Endothelial cell (in vitro differentiated cells): ENCODE measurements around the gene RHOH. TPM values are rescaled to one million over a fixed set of nuclear protein-coding genes. Genes with fewer than 3 reads are reported as not detected.
A peak's percentile ranks its signal among the peaks of the same experiment; 100 is the strongest.

Experiments used
- DNase-seq: peaks from one replicate; pipeline ENCODE4 v3.0.0; 2021; ENCODE audit warnings: low spot score
- H3K27ac Mint-ChIP-seq: one replicate; pipeline ENCODE4 v1.8.0; 2021; ENCODE audit warnings: mixed read lengths, inconsistent platforms; ENCODE audit not compliant: unreplicated experiment
- H3K27me3 Mint-ChIP-seq: one replicate; pipeline ENCODE4 v1.8.0; 2021; ENCODE audit warnings: mild to moderate bottlenecking, moderate library complexity, mixed read lengths, inconsistent platforms; ENCODE audit not compliant: unreplicated experiment
- H3K36me3 Mint-ChIP-seq: one replicate; pipeline ENCODE4 v1.8.0; 2021; ENCODE audit warnings: mild to moderate bottlenecking, low read depth, mixed read lengths, inconsistent platforms; ENCODE audit not compliant: unreplicated experiment
- H3K4me1 Mint-ChIP-seq: one replicate; pipeline ENCODE4 v1.8.0; 2021; ENCODE audit warnings: mild to moderate bottlenecking, mixed read lengths, inconsistent platforms; ENCODE audit not compliant: unreplicated experiment
- H3K4me3 Mint-ChIP-seq: one replicate; pipeline ENCODE4 v1.8.0; 2021; ENCODE audit warnings: mild to moderate bottlenecking, mixed read lengths, inconsistent platforms; ENCODE audit not compliant: unreplicated experiment
- H3K9me3 Mint-ChIP-seq: one replicate; pipeline ENCODE4 v1.8.0; 2021; ENCODE audit warnings: mixed read lengths, inconsistent platforms; ENCODE audit not compliant: unreplicated experiment
- total RNA-seq: library from RNA; stranded (reverse); fragmentation: NEBNext Ultra II Directional; extraction: Animal tissue kit (Norgen Biotek cat#: 25700); gene quantifications from one replicate; pipeline ENCODE4 v1.2.1, GENCODE V29; 2021; ENCODE audit not compliant: unreplicated experiment
- TF ChIP-seq, protein P1 (sequence below): fragments of 200-600 bp; sonication (generic); IDR thresholded peaks from one replicate; pipeline ENCODE4 v1.5.0; 2021; ENCODE audit warnings: antibody characterized with exemption; ENCODE audit not compliant: unreplicated experiment

Gene RHOH
- total RNA-seq, 1 donor from 2014 or later: 20.4 TPM

DNA sequence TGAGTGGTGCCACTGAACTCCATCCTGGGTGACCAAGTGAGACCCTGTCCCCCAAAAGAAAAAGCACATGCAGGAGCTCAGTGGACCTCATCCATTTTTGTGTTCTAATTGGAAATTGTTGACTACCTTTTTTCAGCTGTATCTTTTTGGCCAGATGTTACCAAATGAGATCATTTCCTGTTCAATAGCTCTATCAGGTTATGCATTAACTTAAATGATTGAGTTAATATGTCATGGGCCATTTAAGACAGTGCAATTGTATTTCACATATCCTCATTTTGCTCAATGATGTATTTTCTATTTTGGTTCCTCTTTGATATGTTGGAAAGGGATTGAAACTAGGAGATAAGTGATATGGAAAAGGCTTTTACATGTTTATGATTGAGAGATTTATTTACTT is 26.2 kb upstream of the RHOH start:
- H3K9me3 Mint-ChIP-seq: no peaks in the 10 kb centered on the region
- H3K27me3 Mint-ChIP-seq: peaks cover 3% of the 10 kb centered on the region
- DNase-seq: no peak
- TF ChIP-seq, protein P1, sequence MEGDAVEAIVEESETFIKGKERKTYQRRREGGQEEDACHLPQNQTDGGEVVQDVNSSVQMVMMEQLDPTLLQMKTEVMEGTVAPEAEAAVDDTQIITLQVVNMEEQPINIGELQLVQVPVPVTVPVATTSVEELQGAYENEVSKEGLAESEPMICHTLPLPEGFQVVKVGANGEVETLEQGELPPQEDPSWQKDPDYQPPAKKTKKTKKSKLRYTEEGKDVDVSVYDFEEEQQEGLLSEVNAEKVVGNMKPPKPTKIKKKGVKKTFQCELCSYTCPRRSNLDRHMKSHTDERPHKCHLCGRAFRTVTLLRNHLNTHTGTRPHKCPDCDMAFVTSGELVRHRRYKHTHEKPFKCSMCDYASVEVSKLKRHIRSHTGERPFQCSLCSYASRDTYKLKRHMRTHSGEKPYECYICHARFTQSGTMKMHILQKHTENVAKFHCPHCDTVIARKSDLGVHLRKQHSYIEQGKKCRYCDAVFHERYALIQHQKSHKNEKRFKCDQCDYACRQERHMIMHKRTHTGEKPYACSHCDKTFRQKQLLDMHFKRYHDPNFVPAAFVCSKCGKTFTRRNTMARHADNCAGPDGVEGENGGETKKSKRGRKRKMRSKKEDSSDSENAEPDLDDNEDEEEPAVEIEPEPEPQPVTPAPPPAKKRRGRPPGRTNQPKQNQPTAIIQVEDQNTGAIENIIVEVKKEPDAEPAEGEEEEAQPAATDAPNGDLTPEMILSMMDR: no peak
- H3K27ac Mint-ChIP-seq: no peak overlapping the region
- no peak overlapping the region for H3K4me3 Mint-ChIP-seq
- H3K36me3 Mint-ChIP-seq: peaks cover 5% of the 10 kb centered on the region
- H3K4me1 Mint-ChIP-seq: peaks cover 33% of the 10 kb centered on the region

DNA sequence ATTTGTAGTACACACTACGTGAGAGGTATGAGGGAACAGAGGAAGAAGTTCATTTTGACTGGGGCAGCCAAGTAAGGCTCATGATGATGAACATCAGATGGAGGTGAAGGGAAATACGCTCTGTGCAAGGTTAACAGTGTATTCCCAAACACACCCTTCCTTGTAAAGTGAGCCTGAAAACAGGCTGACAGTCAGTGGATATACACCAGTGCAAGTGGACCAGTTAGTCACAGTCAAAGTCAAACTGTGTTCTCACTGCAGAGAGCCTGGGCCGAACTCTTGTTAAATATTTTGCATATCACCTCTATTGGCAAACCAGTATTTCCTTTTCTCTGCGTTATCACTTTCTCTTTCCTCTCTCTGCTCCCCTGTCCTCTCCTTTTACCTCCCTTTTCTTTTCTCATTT is 23.4 kb upstream of the RHOH start:
- Mint-ChIP-seq H3K36me3 (no peaks in the 10 kb centered on the region), H3K4me1 (peaks cover 34% of the 10 kb centered on the region), H3K9me3 (no peaks in the 10 kb centered on the region), H3K4me3 (no peak overlapping the region), H3K27me3 (peaks cover 5% of the 10 kb centered on the region), H3K27ac (peak overlapping the region; percentile 79)
- TF ChIP-seq, protein P1: no peak
- DNase-seq: no peak

- TF ChIP-seq, protein P1: no peak
- no peak for DNase-seq
- Mint-ChIP-seq H3K4me3 (no peak overlapping the region), H3K27me3 (peaks cover 5% of the 10 kb centered on the region), H3K4me1 (peaks cover 38% of the 10 kb centered on the region), H3K9me3 (no peaks in the 10 kb centered on the region), H3K36me3 (no peaks in the 10 kb centered on the region), H3K27ac (no peak overlapping the region)
These were observed 20.2 kb upstream of the RHOH start for GRCh38 chr4:40176602-40177001.

GRCh38 chr4:40177591-40177990 is 19.2 kb upstream of the RHOH start:
- peaks cover 38% of the 10 kb centered on the region for H3K4me1 Mint-ChIP-seq
- peaks cover 5% of the 10 kb centered on the region for H3K27me3 Mint-ChIP-seq
- H3K27ac Mint-ChIP-seq: peak overlapping the region; percentile 13
- H3K36me3 Mint-ChIP-seq: no peaks in the 10 kb centered on the region
- TF ChIP-seq, protein P1: no peak
- DNase-seq: no peak
- no peaks in the 10 kb centered on the region for H3K9me3 Mint-ChIP-seq
- no peak overlapping the region for H3K4me3 Mint-ChIP-seq

DNA sequence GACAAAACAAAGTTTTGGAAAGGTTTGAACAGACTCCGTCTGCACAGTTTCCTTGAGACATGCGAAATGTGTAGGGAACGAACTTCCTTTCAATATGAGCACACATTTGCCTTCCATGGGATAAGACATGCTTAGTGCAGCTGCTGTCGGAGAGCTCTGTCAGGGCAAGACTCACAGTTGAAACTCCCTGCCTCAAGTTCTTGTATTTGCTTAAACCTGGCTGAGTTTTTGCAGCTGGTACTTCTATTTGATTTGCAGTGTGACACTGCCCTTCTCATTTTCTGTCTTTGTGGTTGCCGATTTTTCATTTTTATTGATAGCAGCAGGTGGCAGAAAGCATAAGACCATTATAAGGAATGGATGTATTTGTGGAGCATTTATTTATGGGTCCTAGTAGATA is 18.2 kb upstream of the RHOH start:
- H3K36me3 Mint-ChIP-seq: no peaks in the 10 kb centered on the region
- H3K4me1 Mint-ChIP-seq: peaks cover 27% of the 10 kb centered on the region
- H3K27me3 Mint-ChIP-seq: peaks cover 5% of the 10 kb centered on the region
- no peak overlapping the region for H3K4me3 Mint-ChIP-seq
- TF ChIP-seq, protein P1: no peak
- no peak overlapping the region for H3K27ac Mint-ChIP-seq
- no peak for DNase-seq
- no peaks in the 10 kb centered on the region for H3K9me3 Mint-ChIP-seq
